ENCODE results near the gene FOXJ2. TPM values are rescaled to one million over a fixed set of nuclear protein-coding genes. Genes with fewer than 3 reads are reported as not detected.
A peak's percentile ranks its signal among the peaks of the same experiment; 100 is the strongest.

The FOXJ2 gene
- total RNA-seq, 2 experiments from 2014 or later: 16.9 to 17.1 TPM

- no peak overlapping the region for H3K4me3 Mint-ChIP-seq
- H3K4me1 Mint-ChIP-seq (ENCODE audit: low read depth): peaks cover 9% of the 10 kb centered on the region
- ChIA-PET CTCF (interaction anchor here (0.6 to 12.0 kb wide), 21 partner anchors 8 to 191 kb away, joined by 3 to 235 read pairs (median 6); partner anchors contain the start of genes C3AR1 and FOXJ2), POLR2A (interaction anchor here (0.6 to 1.3 kb wide), 3 partner anchors 20 to 32 kb away, joined by 4 to 5 read pairs (median 4); partner anchors contain the start of gene C3AR1)
- ATAC-seq (peak; percentile 82), DNase-seq (peak; percentile 88)
- peak overlapping the region; percentile 18 for H3K27ac Mint-ChIP-seq
- peaks cover 72% of the 10 kb centered on the region for H3K36me3 Mint-ChIP-seq (ENCODE audit: low read depth)
- H3K9me3 Mint-ChIP-seq (ENCODE audit: insufficient read depth): no peaks in the 10 kb centered on the region
- H3K27me3 Mint-ChIP-seq (ENCODE audit: low read depth): no peaks in the 10 kb centered on the region
Measured at GRCh38 chr12:8045952-8046944, 13.7 kb downstream of the FOXJ2 start.

DNA sequence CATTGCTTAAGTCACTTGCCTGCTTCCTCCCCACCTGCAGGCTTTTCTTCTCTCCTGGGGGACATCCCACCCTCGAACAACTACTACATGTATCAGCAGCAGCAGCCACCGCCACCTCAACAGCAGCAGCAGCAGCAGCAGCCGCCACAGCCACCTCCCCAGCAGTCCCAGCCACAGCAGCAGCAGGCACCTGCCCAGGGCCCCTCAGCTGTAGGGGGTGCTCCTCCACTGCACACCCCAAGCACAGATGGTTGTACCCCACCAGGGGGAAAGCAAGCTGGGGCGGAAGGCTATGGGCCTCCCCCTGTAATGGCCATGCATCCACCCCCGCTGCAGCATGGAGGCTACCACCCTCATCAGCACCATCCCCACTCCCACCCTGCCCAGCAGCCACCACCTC is 15.3 kb downstream of the FOXJ2 start:
- H3K4me1 Mint-ChIP-seq (ENCODE audit: low read depth): peaks cover 9% of the 10 kb centered on the region
- no peak overlapping the region for H3K4me3 Mint-ChIP-seq
- ChIA-PET CTCF (interaction anchor here (0.5 to 1.6 kb wide), 6 partner anchors 10 to 40 kb away, joined by 3 to 8 read pairs (median 3); no protein-coding TSS in a partner anchor), POLR2A (no interaction called here)
- ATAC-seq: no peak
- H3K9me3 Mint-ChIP-seq (ENCODE audit: insufficient read depth): no peaks in the 10 kb centered on the region
- no peaks in the 10 kb centered on the region for H3K27me3 Mint-ChIP-seq (ENCODE audit: low read depth)
- no peak overlapping the region for H3K27ac Mint-ChIP-seq
- no peak for DNase-seq
- peaks cover 69% of the 10 kb centered on the region for H3K36me3 Mint-ChIP-seq (ENCODE audit: low read depth)

DNA sequence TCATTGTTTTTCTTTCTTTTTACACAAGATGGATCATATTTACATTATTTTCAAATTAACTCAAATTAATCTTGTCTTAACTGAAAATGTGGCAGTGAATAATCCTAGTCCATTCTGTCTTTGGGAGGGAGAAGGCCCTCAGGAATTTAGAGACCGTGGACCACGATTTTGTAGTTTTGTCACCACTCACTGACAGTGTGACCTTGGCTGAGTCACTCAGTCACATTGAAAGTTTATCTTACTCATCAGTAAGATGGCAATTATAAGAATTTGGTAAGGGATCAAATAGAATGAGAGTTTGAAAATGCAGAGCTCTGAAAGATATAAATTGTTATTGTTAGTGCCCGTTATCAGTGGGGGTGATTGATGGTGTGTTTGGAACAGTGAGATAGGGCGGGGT is 16.4 kb downstream of the FOXJ2 start:
- no peak for ATAC-seq
- Mint-ChIP-seq H3K27me3 (ENCODE audit: low read depth) (no peaks in the 10 kb centered on the region), H3K4me1 (ENCODE audit: low read depth) (peaks cover 9% of the 10 kb centered on the region), H3K4me3 (no peak overlapping the region), H3K9me3 (ENCODE audit: insufficient read depth) (no peaks in the 10 kb centered on the region), H3K27ac (no peak overlapping the region), H3K36me3 (ENCODE audit: low read depth) (peaks cover 63% of the 10 kb centered on the region)
- DNase-seq: no peak
- POLR2A ChIA-PET: interaction anchor here (1.5 kb wide), 1 partner anchor 29 kb away, joined by 4 read pairs; no protein-coding TSS in a partner anchor
- CTCF ChIA-PET: interaction anchor here (0.9 to 1.6 kb wide), 7 partner anchors 8 to 39 kb away, joined by 3 to 8 read pairs (median 3); no protein-coding TSS in a partner anchor

DNA sequence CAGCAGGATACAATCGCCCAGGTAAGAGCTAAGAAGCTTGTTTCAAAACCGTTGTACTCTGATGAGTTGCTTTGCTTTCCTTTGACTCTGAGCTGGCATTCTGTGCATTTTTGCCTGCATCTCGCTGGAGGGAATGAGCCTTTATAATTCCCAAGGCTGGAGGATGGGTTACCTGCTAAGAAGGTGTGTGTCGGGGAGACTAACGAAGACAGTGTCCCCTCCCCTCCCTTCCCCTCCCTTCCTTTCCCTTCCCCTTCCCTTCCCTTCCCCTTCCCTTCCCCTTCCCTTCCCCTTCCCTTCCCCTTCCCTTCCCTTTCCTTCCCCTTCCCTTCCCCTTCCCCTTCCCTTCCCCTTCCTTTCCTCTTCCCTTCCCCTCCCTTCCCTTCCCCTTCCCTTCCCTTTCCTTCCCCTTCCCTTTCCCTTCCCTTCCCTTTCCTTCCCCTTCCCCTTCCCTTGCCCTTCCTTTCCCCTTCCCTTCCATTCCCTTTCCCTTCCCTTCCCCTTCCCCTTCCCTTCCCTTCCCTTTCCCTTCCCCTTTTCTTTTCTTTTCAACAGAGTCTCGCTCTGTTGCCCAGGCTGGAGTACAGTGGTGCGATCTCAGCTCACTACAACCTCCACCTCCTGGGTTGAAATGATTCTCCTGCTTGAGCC is 18.2 kb downstream of the FOXJ2 start:
- Mint-ChIP-seq H3K9me3 (ENCODE audit: insufficient read depth) (no peaks in the 10 kb centered on the region), H3K27me3 (ENCODE audit: low read depth) (no peaks in the 10 kb centered on the region), H3K4me3 (no peak overlapping the region), H3K27ac (peak overlapping the region; percentile 17), H3K36me3 (ENCODE audit: low read depth) (peaks cover 68% of the 10 kb centered on the region), H3K4me1 (ENCODE audit: low read depth) (peaks cover 9% of the 10 kb centered on the region)
- POLR2A ChIA-PET: interaction anchor here (1.5 kb wide), 1 partner anchor 28 kb away, joined by 4 read pairs; no protein-coding TSS in a partner anchor
- ATAC-seq: no peak
- DNase-seq: no peak
- CTCF ChIA-PET: interaction anchor here (1.4 kb wide), 1 partner anchor 27 kb away, joined by 8 read pairs; no protein-coding TSS in a partner anchor

GRCh38 chr12:8052679-8053078 is 20.2 kb downstream of the FOXJ2 start:
- Mint-ChIP-seq H3K4me1 (ENCODE audit: low read depth) (no peaks in the 10 kb centered on the region), H3K36me3 (ENCODE audit: low read depth) (peaks cover 49% of the 10 kb centered on the region), H3K9me3 (ENCODE audit: insufficient read depth) (no peaks in the 10 kb centered on the region), H3K27ac (no peak overlapping the region), H3K4me3 (no peak overlapping the region), H3K27me3 (ENCODE audit: low read depth) (no peaks in the 10 kb centered on the region)
- DNase-seq (no peak), ATAC-seq (no peak)
- ChIA-PET CTCF (no interaction called here), POLR2A (no interaction called here)

DNA sequence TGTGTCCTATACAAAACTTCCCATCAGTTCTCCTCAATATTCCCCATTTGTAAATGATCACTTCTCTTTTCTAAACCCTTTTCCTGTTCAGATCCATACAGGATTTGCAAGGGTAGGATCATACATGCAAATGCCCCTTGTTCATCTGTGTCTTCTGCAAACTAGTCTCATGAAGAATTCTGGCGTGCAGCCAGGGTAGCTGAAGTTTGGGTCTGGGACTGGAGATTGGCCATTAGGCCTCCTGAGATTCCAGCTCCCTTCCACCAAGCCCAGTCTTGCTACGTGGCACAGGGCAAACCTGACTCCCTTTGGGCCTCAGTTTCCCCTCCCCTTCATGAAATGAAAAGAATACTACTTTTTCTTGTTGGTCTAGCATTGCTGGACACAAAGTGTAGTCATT is 22.3 kb downstream of the FOXJ2 start:
- no peak overlapping the region for H3K27ac Mint-ChIP-seq
- H3K4me1 Mint-ChIP-seq (ENCODE audit: low read depth): no peaks in the 10 kb centered on the region
- DNase-seq: no peak
- POLR2A ChIA-PET: no interaction called here
- H3K36me3 Mint-ChIP-seq (ENCODE audit: low read depth): peaks cover 39% of the 10 kb centered on the region
- CTCF ChIA-PET: interaction anchor here (1.4 to 2.0 kb wide), 2 partner anchors 10 to 23 kb away, joined by 3 to 8 read pairs; no protein-coding TSS in a partner anchor
- no peak overlapping the region for H3K4me3 Mint-ChIP-seq
- H3K9me3 Mint-ChIP-seq (ENCODE audit: insufficient read depth): no peaks in the 10 kb centered on the region
- no peaks in the 10 kb centered on the region for H3K27me3 Mint-ChIP-seq (ENCODE audit: low read depth)
- no peak for ATAC-seq

DNA sequence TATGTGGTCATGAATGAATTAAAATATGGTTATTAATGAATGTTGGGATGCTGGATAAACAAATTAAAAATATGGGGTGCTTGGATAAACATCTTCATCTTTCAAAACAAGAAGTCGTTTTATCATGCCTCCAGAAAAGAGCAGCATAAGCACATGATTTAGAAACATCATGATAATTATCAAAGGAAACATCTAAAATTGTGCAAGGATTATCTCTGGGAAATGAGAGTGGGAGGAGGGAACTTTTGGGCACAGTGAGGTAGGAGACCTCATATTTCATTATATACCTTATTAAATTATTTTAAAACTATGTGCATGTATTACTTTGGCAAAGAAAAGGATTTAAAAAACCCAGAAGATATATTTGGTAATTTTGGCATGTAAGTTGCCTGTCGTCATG is 24.8 kb downstream of the FOXJ2 start:
- no peak overlapping the region for H3K4me3 Mint-ChIP-seq
- H3K4me1 Mint-ChIP-seq (ENCODE audit: low read depth): no peaks in the 10 kb centered on the region
- ChIA-PET CTCF (interaction anchor here (0.9 to 2.3 kb wide), 2 partner anchors 16 to 21 kb away, joined by 3 to 7 read pairs; no protein-coding TSS in a partner anchor), POLR2A (no interaction called here)
- no peak for ATAC-seq
- H3K36me3 Mint-ChIP-seq (ENCODE audit: low read depth): peaks cover 33% of the 10 kb centered on the region
- DNase-seq: no peak
- no peaks in the 10 kb centered on the region for H3K9me3 Mint-ChIP-seq (ENCODE audit: insufficient read depth)
- H3K27me3 Mint-ChIP-seq (ENCODE audit: low read depth): no peaks in the 10 kb centered on the region
- no peak overlapping the region for H3K27ac Mint-ChIP-seq

- H3K4me3 Mint-ChIP-seq: no peak overlapping the region
- DNase-seq: no peak
- H3K9me3 Mint-ChIP-seq (ENCODE audit: insufficient read depth): no peaks in the 10 kb centered on the region
- POLR2A ChIA-PET: no interaction called here
- peaks cover 28% of the 10 kb centered on the region for H3K36me3 Mint-ChIP-seq (ENCODE audit: low read depth)
- no peaks in the 10 kb centered on the region for H3K4me1 Mint-ChIP-seq (ENCODE audit: low read depth)
- H3K27me3 Mint-ChIP-seq (ENCODE audit: low read depth): no peaks in the 10 kb centered on the region
- ATAC-seq: no peak
- no peak overlapping the region for H3K27ac Mint-ChIP-seq
- CTCF ChIA-PET: interaction anchor here (0.9 to 1.9 kb wide), 4 partner anchors 12 to 51 kb away, joined by 3 to 7 read pairs (median 5); no protein-coding TSS in a partner anchor
Measured at GRCh38 chr12:8057839-8058238, 25.3 kb downstream of the FOXJ2 start.

DNA sequence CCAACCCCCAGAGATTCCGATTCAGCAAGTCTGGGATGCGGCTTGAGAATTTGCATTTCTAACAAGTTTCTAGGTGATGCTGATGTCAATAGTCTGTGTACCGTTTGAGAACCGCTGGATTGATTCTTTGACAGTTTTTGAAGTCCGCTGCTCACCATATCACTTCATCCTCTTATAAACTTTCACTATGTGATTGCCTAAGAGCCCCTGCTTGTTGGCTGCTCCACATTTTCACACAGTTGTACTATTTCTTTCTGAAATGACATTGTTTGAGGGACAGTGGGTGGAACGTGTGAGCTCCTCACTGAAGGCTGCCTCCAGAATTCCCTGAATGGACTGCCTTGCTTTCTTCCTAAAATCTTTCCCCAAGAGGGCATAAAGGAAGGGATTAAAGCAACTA is 26.0 kb downstream of the FOXJ2 start:
- no peaks in the 10 kb centered on the region for H3K9me3 Mint-ChIP-seq (ENCODE audit: insufficient read depth)
- no peak for DNase-seq
- ChIA-PET CTCF (interaction anchor here (1.0 to 1.9 kb wide), 3 partner anchors 12 to 51 kb away, joined by 4 to 7 read pairs (median 6); no protein-coding TSS in a partner anchor), POLR2A (no interaction called here)
- H3K4me1 Mint-ChIP-seq (ENCODE audit: low read depth): no peaks in the 10 kb centered on the region
- no peak overlapping the region for H3K27ac Mint-ChIP-seq
- peaks cover 31% of the 10 kb centered on the region for H3K36me3 Mint-ChIP-seq (ENCODE audit: low read depth)
- H3K27me3 Mint-ChIP-seq (ENCODE audit: low read depth): no peaks in the 10 kb centered on the region
- no peak for ATAC-seq
- H3K4me3 Mint-ChIP-seq: no peak overlapping the region

DNA sequence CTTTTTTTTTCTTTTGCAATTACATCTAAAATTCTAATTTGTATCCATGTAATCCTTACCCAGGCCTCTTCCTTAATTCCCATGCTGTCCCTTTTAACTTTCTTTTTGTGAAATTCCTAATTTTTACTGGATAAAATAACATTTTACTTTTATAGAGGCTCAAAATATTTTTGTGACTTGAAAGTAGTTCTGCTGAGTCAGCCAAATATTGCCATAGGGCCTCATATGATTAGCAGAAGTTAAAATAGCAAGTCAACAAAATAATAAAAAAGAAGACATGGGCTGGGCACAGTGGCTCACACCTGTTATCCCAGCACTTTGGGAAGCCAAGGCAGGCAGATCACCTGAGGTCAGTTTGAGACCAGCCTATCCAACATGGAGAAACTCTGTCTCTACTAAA is 31.6 kb downstream of the FOXJ2 start:
- no peak overlapping the region for H3K27ac Mint-ChIP-seq
- CTCF ChIA-PET: no interaction called here
- POLR2A ChIA-PET: no interaction called here
- peaks cover 13% of the 10 kb centered on the region for H3K36me3 Mint-ChIP-seq (ENCODE audit: low read depth)
- ATAC-seq (no peak), DNase-seq (no peak)
- H3K27me3 Mint-ChIP-seq (ENCODE audit: low read depth): no peaks in the 10 kb centered on the region
- peaks cover 27% of the 10 kb centered on the region for H3K4me1 Mint-ChIP-seq (ENCODE audit: low read depth)
- H3K4me3 Mint-ChIP-seq: no peak overlapping the region
- H3K9me3 Mint-ChIP-seq (ENCODE audit: insufficient read depth): no peaks in the 10 kb centered on the region

GRCh38 chr12:8065991-8066594 is 33.6 kb downstream of the FOXJ2 start, which contains the start of gene C3AR1:
Gene C3AR1, minus strand, starts transcription at chr12:8066359. Its CDS starts 6,174 bp downstream, at chr12:8060185.
- Mint-ChIP-seq H3K4me3 (peak within 1 kb of the TSS; percentile 71), H3K27me3 (ENCODE audit: low read depth) (no peaks in the 10 kb centered on the region), H3K4me1 (ENCODE audit: low read depth) (peaks cover 41% of the 10 kb centered on the region), H3K9me3 (ENCODE audit: insufficient read depth) (no peaks in the 10 kb centered on the region), H3K36me3 (ENCODE audit: low read depth) (peaks cover 5% of the 10 kb centered on the region), H3K27ac (peak within 1 kb of the TSS; percentile 82)
- peak; percentile 63 for DNase-seq
- POLR2A ChIA-PET: interaction anchor here (0.6 to 1.5 kb wide), 7 partner anchors 10 to 1122 kb away, joined by 3 to 4 read pairs (median 3); partner anchors contain the start of genes C12orf57, RNU7-1 and SLC2A3
- peak; percentile 100 for ATAC-seq
- CTCF ChIA-PET: interaction anchor here (0.7 to 4.0 kb wide), 7 partner anchors 9 to 61 kb away, joined by 3 to 47 read pairs (median 4); no protein-coding TSS in a partner anchor

All from activated CD8-positive, alpha-beta T cell treated with anti-CD3 and anti-CD28 coated beads, Interleukin-2, amount 10 ng/mL, durations not matched to agents 7 days and 5 days (primary cell).